RPMI7951 (cell line): Measurements from ENCODE around the gene RPS6KL1. TPM values are rescaled to one million over a fixed set of nuclear protein-coding genes. Genes with fewer than 3 reads are reported as not detected.

Experiments used
- DNase-seq: peaks from one replicate; pipeline ENCODE4 v3.0.0-alpha.2; 2012; ENCODE audit warnings: low read depth
- total RNA-seq: library from RNA; depleted of rRNA; stranded (reverse); fragments of >200 nt; shearing (Covaris generic); gene quantifications from 2 replicates; pipeline ENCODE4 v1.2.3, GENCODE V29; 2014; rRNA removed

The RPS6KL1 gene
- total RNA-seq, 1 experiment from 2014 or later: 2.0 TPM

GRCh38 chr14:74856366-74856765 is 66.7 kb downstream of the RPS6KL1 start:
- DNase-seq: no peak

GRCh38 chr14:74855945-74856344 is 67.1 kb downstream of the RPS6KL1 start:
- DNase-seq: no peak

GRCh38 chr14:74855021-74855420 is 68.0 kb downstream of the RPS6KL1 start:
- DNase-seq: no peak

Other genes with a start within 250 kb of the RPS6KL1 start
- 17.4 and 24.0 TPM in 2 replicates for gene AREL1, start 210.2 kb downstream of the RPS6KL1 start, total RNA-seq
- gene FCF1, start 210.1 kb downstream of the RPS6KL1 start, total RNA-seq: 28.5 and 29.9 TPM in 2 replicates
- 15.7 and 17.1 TPM in 2 replicates for gene YLPM1, start 159.9 kb downstream of the RPS6KL1 start, total RNA-seq
- not detected in 2 replicates for gene PROX2, start 47.1 kb downstream of the RPS6KL1 start, total RNA-seq
- gene DLST, start 41.3 kb downstream of the RPS6KL1 start, total RNA-seq: 38.2 and 45.3 TPM in 2 replicates
- gene PGF, start 32.3 kb upstream of the RPS6KL1 start, total RNA-seq: 0.36 and 0.98 TPM in 2 replicates
- gene EIF2B2, start 79.7 kb upstream of the RPS6KL1 start, total RNA-seq: 50.3 and 58.6 TPM in 2 replicates
- gene MLH3, start 128.2 kb upstream of the RPS6KL1 start, total RNA-seq: 13.5 and 19.2 TPM in 2 replicates
- 43.6 and 46.7 TPM in 2 replicates for gene ACYP1, start 140.8 kb upstream of the RPS6KL1 start, total RNA-seq
- gene ZC2HC1C, start 146.4 kb upstream of the RPS6KL1 start, total RNA-seq: 1.2 and 1.8 TPM in 2 replicates
- 11.1 and 16.0 TPM in 2 replicates for gene NEK9, start 203.8 kb upstream of the RPS6KL1 start, total RNA-seq